ENCODE data around the gene GPD1.

Gene GPD1

DNA sequence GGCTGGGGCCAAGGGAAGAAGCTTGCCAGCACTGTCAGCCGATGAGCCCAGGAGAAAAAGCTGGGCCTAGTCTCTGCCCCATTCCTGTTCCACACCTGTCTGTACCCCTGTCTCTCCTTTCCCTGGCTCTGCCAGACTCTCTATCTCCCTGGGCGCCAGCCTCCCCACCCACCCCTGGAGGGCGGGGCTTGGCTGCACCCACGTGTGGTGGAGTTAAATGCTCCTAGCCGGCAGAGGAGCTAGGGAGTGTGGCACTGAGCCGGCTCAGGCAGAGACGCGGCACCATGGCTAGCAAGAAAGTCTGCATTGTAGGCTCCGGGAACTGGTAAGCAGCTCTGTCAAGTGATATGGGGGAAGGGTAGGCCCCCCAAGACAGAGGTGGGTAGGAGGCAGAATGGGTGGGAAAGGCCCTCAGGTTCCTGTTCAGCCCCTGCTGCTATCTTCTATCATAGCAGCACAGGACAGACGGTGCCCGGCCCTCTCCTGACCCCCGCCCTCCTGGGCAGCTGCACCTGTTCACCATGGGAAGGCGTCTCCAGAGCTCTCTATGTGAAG lies at the start of gene GPD1:
Gene GPD1 (plus strand): TSS at position 242 of the 555 bp plus-strand sequence. CDS start 43 bp downstream, at position 285.
- Histone ChIP-seq H3K4me2 (ENCODE audit: low read length) (0 out of 2 replicates have a peak within 1 kb of the TSS, but pooled peaks have one; percentile 12), H3K27ac (ENCODE audit: low read length) (0 out of 2 replicates have a peak within 1 kb of the TSS, but pooled peaks have one; percentile 6), H3K4me1 (ENCODE audit: low read length) (peaks cover 20% of the 10 kb centered on the region), H3K9ac (ENCODE audit: low read length) (peak within 1 kb of the TSS; percentile 19; the same call in 1 of the 2 replicates), H3K9me3 (ENCODE audit: insufficient read depth, low read length) (no peaks in the 10 kb centered on the region), H2AFZ (ENCODE audit: low read depth, low read length) (no peak within 1 kb of the TSS), H3K36me3 (replicated peaks; ENCODE audit: low read depth, low read length) (peaks cover 18% of the 10 kb centered on the region), H3K79me2 (ENCODE audit: low read length) (no peaks in the 10 kb centered on the region), H4K20me1 (ENCODE audit: insufficient read depth, low read length) (no peaks in the 10 kb centered on the region), H3K27me3 (ENCODE audit: low read depth, low read length) (no peaks in the 10 kb centered on the region), H3K4me3 (ENCODE audit: low read length) (no peak within 1 kb of the TSS)
- no peak for TF ChIP-seq EZH2phosphoT487 (IDR thresholded peaks at IDR 0.05; ENCODE audit: low read depth)
- TF ChIP-seq, protein P1, sequence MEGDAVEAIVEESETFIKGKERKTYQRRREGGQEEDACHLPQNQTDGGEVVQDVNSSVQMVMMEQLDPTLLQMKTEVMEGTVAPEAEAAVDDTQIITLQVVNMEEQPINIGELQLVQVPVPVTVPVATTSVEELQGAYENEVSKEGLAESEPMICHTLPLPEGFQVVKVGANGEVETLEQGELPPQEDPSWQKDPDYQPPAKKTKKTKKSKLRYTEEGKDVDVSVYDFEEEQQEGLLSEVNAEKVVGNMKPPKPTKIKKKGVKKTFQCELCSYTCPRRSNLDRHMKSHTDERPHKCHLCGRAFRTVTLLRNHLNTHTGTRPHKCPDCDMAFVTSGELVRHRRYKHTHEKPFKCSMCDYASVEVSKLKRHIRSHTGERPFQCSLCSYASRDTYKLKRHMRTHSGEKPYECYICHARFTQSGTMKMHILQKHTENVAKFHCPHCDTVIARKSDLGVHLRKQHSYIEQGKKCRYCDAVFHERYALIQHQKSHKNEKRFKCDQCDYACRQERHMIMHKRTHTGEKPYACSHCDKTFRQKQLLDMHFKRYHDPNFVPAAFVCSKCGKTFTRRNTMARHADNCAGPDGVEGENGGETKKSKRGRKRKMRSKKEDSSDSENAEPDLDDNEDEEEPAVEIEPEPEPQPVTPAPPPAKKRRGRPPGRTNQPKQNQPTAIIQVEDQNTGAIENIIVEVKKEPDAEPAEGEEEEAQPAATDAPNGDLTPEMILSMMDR (IDR thresholded peaks at IDR 0.05; ENCODE audit: low read depth, low read length) = no peak

DNA sequence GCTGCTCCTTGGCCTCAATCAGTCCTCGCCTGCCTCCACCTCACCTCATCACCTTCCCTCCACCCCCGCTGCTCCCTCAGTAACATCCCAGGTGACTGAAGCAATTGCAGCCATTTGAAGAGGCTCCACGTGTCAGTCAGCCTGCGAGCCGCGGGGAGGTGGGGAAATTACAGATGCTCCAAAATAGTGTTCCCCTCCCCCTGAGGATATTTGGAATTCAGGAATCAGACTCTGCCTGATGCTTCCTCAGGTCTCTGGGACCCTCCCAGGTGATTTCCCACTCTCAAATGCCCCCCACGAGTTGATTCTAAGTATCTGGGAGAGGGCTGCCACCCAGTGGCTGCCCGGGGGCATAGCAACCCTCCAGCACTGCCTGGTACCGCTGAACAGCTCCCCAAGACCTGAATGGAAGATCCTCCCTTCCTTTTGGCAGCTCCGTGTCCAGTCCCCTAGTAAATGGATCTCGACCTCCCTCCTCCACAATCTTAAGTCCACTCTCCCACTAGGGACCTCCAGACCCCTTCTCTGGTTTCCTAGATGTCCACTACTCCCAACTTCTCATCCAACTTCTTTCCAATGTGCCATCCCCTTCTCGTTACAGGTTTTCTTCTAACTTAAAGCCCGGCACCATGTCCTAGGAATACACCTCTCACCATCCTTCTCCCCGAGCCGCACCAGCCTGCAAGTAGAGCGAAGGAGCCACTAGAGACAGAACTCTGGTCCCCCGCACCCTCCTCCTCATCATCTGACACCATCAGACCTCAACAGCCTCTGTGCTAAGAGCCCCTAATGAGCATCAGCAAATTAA lies 47.8 kb upstream of the GPD1 start:
- H3K4me3 ChIP-seq (ENCODE audit: low read length) = peak overlapping the region; percentile 84
- no peak for TF ChIP-seq EZH2phosphoT487 (IDR thresholded peaks at IDR 0.05; ENCODE audit: low read depth)
- TF ChIP-seq, protein P1 (IDR thresholded peaks at IDR 0.05; ENCODE audit: low read depth, low read length) = peak; percentile 95
- H3K27me3 ChIP-seq (ENCODE audit: low read depth, low read length) = peaks cover 6% of the 10 kb centered on the region; the same call in 1 of the 2 replicates
- peaks cover 17% of the 10 kb centered on the region for H3K4me1 ChIP-seq (ENCODE audit: low read length)
- no peaks in the 10 kb centered on the region for H3K36me3 ChIP-seq (replicated peaks; ENCODE audit: low read depth, low read length)
- H3K79me2 ChIP-seq (ENCODE audit: low read length) = no peaks in the 10 kb centered on the region
- peak overlapping the region; percentile 76 for H2AFZ ChIP-seq (ENCODE audit: low read depth, low read length)
- H4K20me1 ChIP-seq (ENCODE audit: insufficient read depth, low read length) = no peaks in the 10 kb centered on the region
- no peaks in the 10 kb centered on the region for H3K9me3 ChIP-seq (ENCODE audit: insufficient read depth, low read length)
- peak overlapping the region; percentile 42; the same call in 1 of the 2 replicates for H3K9ac ChIP-seq (ENCODE audit: low read length)
- H3K27ac ChIP-seq (ENCODE audit: low read length) = no peak overlapping the region
- peak overlapping the region; percentile 97 for H3K4me2 ChIP-seq (ENCODE audit: low read length)

DNA sequence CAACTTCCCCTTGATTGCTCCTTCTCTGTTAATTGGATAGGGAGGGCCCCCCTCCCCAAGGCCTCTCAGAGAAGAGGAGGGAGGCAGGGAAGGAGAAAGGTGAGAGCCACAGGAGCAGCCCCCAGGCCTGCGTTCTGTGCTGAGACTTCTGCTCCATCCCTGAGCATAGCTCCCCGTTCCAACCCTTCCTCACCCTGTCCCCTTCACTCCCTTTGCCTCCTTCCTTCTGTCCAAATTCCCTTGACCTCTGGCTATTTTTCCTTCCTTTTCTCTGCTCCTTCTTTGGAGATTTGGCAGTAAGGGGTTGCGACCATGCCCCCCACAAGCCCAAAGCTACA lies 47.2 kb upstream of the GPD1 start:
- no peaks in the 10 kb centered on the region for H3K79me2 ChIP-seq (ENCODE audit: low read length)
- H3K27me3 ChIP-seq (ENCODE audit: low read depth, low read length) = peaks cover 6% of the 10 kb centered on the region; the same call in 1 of the 2 replicates
- peak overlapping the region; percentile 97 for H3K4me2 ChIP-seq (ENCODE audit: low read length)
- H3K9ac ChIP-seq (ENCODE audit: low read length) = peak overlapping the region; percentile 68
- H4K20me1 ChIP-seq (ENCODE audit: insufficient read depth, low read length) = no peaks in the 10 kb centered on the region
- H3K36me3 ChIP-seq (replicated peaks; ENCODE audit: low read depth, low read length) = no peaks in the 10 kb centered on the region
- peak overlapping the region; percentile 84 for H3K4me3 ChIP-seq (ENCODE audit: low read length)
- H3K4me1 ChIP-seq (ENCODE audit: low read length) = peaks cover 17% of the 10 kb centered on the region
- TF ChIP-seq, protein P1 (IDR thresholded peaks at IDR 0.05; ENCODE audit: low read depth, low read length) = no peak
- no peak for TF ChIP-seq EZH2phosphoT487 (IDR thresholded peaks at IDR 0.05; ENCODE audit: low read depth)
- no peaks in the 10 kb centered on the region for H3K9me3 ChIP-seq (ENCODE audit: insufficient read depth, low read length)
- no peak overlapping the region for H3K27ac ChIP-seq (ENCODE audit: low read length)
- H2AFZ ChIP-seq (ENCODE audit: low read depth, low read length) = peak overlapping the region; percentile 76

Data from OCI-LY3 (cell line).